Measurements from ENCODE around the gene TTYH2.
A peak's percentile ranks its signal among the peaks of the same experiment; 100 is the strongest.
"Not testable (repeated sequence)": the region's sequence is repeated elsewhere in the genome, so short reads cannot be mapped to it uniquely, and the experiment has no call there.

Gene TTYH2

GRCh38 chr17:74212913-74213791, at the start of gene TTYH2:
TSS of gene TTYH2 (plus strand) at chr17:74213571. CDS start at chr17:74213588, 17 bp downstream.
- DNase-seq: peak; percentile 42

GRCh38 chr17:74163836-74164235, 49.5 kb upstream of the TTYH2 start:
- no peak for DNase-seq

- no peak for DNase-seq
Measured at GRCh38 chr17:74164446-74165045, 48.8 kb upstream of the TTYH2 start.

GRCh38 chr17:74165797-74166365, 47.5 kb upstream of the TTYH2 start:
- no peak for DNase-seq

- DNase-seq: no peak
Measured at GRCh38 chr17:74170924-74171323, 42.4 kb upstream of the TTYH2 start.

GRCh38 chr17:74172700-74173099, 40.7 kb upstream of the TTYH2 start:
- DNase-seq: no peak

GRCh38 chr17:74176546-74177001, 36.8 kb upstream of the TTYH2 start:
- DNase-seq: no peak

GRCh38 chr17:74177018-74177450, 36.3 kb upstream of the TTYH2 start:
- DNase-seq: no peak

GRCh38 chr17:74179576-74179975, 33.8 kb upstream of the TTYH2 start:
- DNase-seq: no peak

GRCh38 chr17:74180336-74180735, 33.0 kb upstream of the TTYH2 start:
- DNase-seq: no peak

- no peak for DNase-seq
Measured at GRCh38 chr17:74181341-74181740, 32.0 kb upstream of the TTYH2 start.

- DNase-seq: no peak
Measured at GRCh38 chr17:74182041-74182723, 31.2 kb upstream of the TTYH2 start.

GRCh38 chr17:74183411-74183810, 30.0 kb upstream of the TTYH2 start:
- no peak for DNase-seq

GRCh38 chr17:74185571-74186185, 27.7 kb upstream of the TTYH2 start:
- DNase-seq: no peak

- DNase-seq: no peak
Measured at GRCh38 chr17:74186498-74186897, 26.9 kb upstream of the TTYH2 start.

- DNase-seq: no peak
Measured at GRCh38 chr17:74187761-74188160, 25.6 kb upstream of the TTYH2 start.

- DNase-seq: not testable (repeated sequence)
Measured at GRCh38 chr17:74188687-74189086, 24.7 kb upstream of the TTYH2 start.

GRCh38 chr17:74190154-74190553, 23.2 kb upstream of the TTYH2 start:
- no peak for DNase-seq

GRCh38 chr17:74190807-74191406, 22.5 kb upstream of the TTYH2 start:
- no peak for DNase-seq

GRCh38 chr17:74192950-74193781, 20.2 kb upstream of the TTYH2 start:
- no peak for DNase-seq

GRCh38 chr17:74194682-74195081, 18.7 kb upstream of the TTYH2 start:
- DNase-seq: no peak
